NCI-H1105 (cell line): ENCODE measurements around the gene SMARCAL1.

Source experiments
- DNase-seq: peaks from one replicate; lab custom pipeline; 2025; lab: John Stamatoyannopoulos, UW

The SMARCAL1 gene

GRCh38 chr2:216477283-216478035, 65.2 kb downstream of the SMARCAL1 start:
- DNase-seq = no peak

- DNase-seq = no peak
Observed at GRCh38 chr2:216478151-216478550, 65.9 kb downstream of the SMARCAL1 start.

GRCh38 chr2:216478791-216479190, 66.5 kb downstream of the SMARCAL1 start:
- no peak for DNase-seq

- DNase-seq = no peak
Observed at GRCh38 chr2:216480221-216480620, 67.9 kb downstream of the SMARCAL1 start.

- DNase-seq = no peak
Observed at GRCh38 chr2:216482640-216483039, 70.4 kb downstream of the SMARCAL1 start.

GRCh38 chr2:216485237-216485636, 73.0 kb downstream of the SMARCAL1 start:
- no peak for DNase-seq

- DNase-seq = no peak
Observed at GRCh38 chr2:216485745-216486144, 73.5 kb downstream of the SMARCAL1 start.

GRCh38 chr2:216486271-216486670, 74.0 kb downstream of the SMARCAL1 start:
- DNase-seq = no peak

- DNase-seq = no peak
Observed at GRCh38 chr2:216486708-216487107, 74.4 kb downstream of the SMARCAL1 start.

GRCh38 chr2:216490061-216490460, 77.8 kb downstream of the SMARCAL1 start:
- DNase-seq = no peak

- no peak for DNase-seq
Observed at GRCh38 chr2:216491793-216492596, 79.7 kb downstream of the SMARCAL1 start.

GRCh38 chr2:216492597-216493333, 80.5 kb downstream of the SMARCAL1 start:
- DNase-seq = no peak

- no peak for DNase-seq
Observed at GRCh38 chr2:216493334-216493685, 81.0 kb downstream of the SMARCAL1 start.

- DNase-seq = no peak
Observed at GRCh38 chr2:216495656-216496055, 83.4 kb downstream of the SMARCAL1 start.

GRCh38 chr2:216497382-216498069, 85.2 kb downstream of the SMARCAL1 start:
- DNase-seq = no peak

GRCh38 chr2:216498070-216498378, 85.7 kb downstream of the SMARCAL1 start:
- DNase-seq = no peak

GRCh38 chr2:216498379-216499352, 86.4 kb downstream of the SMARCAL1 start, which contains the start of gene RPL37A:
RPL37A (plus strand) TSS chr2:216498844; CDS start chr2:216498875, 31 bp downstream.
- peak; percentile 88 for DNase-seq

GRCh38 chr2:216499641-216500218, 87.4 kb downstream of the SMARCAL1 start:
- DNase-seq = no peak

- no peak for DNase-seq
Observed at GRCh38 chr2:216500572-216500971, 88.3 kb downstream of the SMARCAL1 start.

- DNase-seq = no peak
Observed at GRCh38 chr2:216501854-216502253, 89.6 kb downstream of the SMARCAL1 start.
